ENCODE measurements around the gene EXD2.
A peak's percentile ranks its signal among the peaks of the same experiment; 100 is the strongest.

DNA sequence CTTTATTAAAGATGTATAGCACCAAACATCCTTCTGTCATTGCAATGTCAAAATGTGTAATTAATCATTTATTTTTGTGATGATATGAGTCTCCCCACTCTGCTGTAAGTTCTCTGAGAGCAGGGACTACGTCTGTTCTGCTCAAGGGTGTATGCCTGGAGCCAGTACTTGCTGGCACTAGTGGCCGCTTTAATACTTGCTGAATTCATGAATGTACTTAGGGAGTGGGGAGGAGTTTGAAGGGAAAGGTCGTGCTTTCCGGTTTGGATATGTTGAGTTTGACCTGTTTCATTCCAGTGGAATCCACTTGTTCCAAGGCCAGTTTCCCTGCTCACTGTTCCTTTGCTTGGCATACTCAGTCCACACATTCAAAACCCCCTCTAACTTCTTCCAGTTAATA, 36.5 kb upstream of the EXD2 start:
- TF ChIP-seq, protein P1, sequence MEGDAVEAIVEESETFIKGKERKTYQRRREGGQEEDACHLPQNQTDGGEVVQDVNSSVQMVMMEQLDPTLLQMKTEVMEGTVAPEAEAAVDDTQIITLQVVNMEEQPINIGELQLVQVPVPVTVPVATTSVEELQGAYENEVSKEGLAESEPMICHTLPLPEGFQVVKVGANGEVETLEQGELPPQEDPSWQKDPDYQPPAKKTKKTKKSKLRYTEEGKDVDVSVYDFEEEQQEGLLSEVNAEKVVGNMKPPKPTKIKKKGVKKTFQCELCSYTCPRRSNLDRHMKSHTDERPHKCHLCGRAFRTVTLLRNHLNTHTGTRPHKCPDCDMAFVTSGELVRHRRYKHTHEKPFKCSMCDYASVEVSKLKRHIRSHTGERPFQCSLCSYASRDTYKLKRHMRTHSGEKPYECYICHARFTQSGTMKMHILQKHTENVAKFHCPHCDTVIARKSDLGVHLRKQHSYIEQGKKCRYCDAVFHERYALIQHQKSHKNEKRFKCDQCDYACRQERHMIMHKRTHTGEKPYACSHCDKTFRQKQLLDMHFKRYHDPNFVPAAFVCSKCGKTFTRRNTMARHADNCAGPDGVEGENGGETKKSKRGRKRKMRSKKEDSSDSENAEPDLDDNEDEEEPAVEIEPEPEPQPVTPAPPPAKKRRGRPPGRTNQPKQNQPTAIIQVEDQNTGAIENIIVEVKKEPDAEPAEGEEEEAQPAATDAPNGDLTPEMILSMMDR (IDR thresholded peaks at IDR 0.05) = peak; percentile 19
- TF ChIP-seq POLR2AphosphoS5 (IDR thresholded peaks at IDR 0.05; ENCODE audit: low read depth, low read length) = no peak
- TF ChIP-seq, protein P2, sequence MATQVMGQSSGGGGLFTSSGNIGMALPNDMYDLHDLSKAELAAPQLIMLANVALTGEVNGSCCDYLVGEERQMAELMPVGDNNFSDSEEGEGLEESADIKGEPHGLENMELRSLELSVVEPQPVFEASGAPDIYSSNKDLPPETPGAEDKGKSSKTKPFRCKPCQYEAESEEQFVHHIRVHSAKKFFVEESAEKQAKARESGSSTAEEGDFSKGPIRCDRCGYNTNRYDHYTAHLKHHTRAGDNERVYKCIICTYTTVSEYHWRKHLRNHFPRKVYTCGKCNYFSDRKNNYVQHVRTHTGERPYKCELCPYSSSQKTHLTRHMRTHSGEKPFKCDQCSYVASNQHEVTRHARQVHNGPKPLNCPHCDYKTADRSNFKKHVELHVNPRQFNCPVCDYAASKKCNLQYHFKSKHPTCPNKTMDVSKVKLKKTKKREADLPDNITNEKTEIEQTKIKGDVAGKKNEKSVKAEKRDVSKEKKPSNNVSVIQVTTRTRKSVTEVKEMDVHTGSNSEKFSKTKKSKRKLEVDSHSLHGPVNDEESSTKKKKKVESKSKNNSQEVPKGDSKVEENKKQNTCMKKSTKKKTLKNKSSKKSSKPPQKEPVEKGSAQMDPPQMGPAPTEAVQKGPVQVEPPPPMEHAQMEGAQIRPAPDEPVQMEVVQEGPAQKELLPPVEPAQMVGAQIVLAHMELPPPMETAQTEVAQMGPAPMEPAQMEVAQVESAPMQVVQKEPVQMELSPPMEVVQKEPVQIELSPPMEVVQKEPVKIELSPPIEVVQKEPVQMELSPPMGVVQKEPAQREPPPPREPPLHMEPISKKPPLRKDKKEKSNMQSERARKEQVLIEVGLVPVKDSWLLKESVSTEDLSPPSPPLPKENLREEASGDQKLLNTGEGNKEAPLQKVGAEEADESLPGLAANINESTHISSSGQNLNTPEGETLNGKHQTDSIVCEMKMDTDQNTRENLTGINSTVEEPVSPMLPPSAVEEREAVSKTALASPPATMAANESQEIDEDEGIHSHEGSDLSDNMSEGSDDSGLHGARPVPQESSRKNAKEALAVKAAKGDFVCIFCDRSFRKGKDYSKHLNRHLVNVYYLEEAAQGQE (IDR thresholded peaks at IDR 0.05; ENCODE audit: insufficient read depth in 1 of 2, low read depth in 2 of 2, low read length in 1 of 2) = no peak

Measured in Panc1 (cell line).